Measurements from ENCODE around the gene PRPF19.
A peak's percentile ranks its signal among the peaks of the same experiment; 100 is the strongest.

Gene PRPF19

GRCh38 chr11:60906132-60906972 lies at the start of gene PRPF19:
Gene PRPF19 (minus strand): TSS chr11:60906585. CDS start chr11:60906382, 203 bp downstream.
- DNase-seq (ENCODE audit: low read depth, low spot score): peak; percentile 98

- DNase-seq (ENCODE audit: low read depth, low spot score): no peak
These were observed 49.2 kb upstream of the PRPF19 start for GRCh38 chr11:60955571-60955970.

- DNase-seq (ENCODE audit: low read depth, low spot score): no peak
These were observed 48.0 kb upstream of the PRPF19 start for GRCh38 chr11:60954421-60954820.

GRCh38 chr11:60953781-60954180 lies 47.4 kb upstream of the PRPF19 start:
- no peak for DNase-seq (ENCODE audit: low read depth, low spot score)

GRCh38 chr11:60952742-60953170 lies 46.4 kb upstream of the PRPF19 start:
- no peak for DNase-seq (ENCODE audit: low read depth, low spot score)

- DNase-seq (ENCODE audit: low read depth, low spot score): no peak
These were observed 45.7 kb upstream of the PRPF19 start, which contains the start of gene SLC15A3 for GRCh38 chr11:60951904-60952741. Gene SLC15A3 (minus strand): TSS chr11:60952176. CDS start chr11:60951551, 625 bp downstream.

- no peak for DNase-seq (ENCODE audit: low read depth, low spot score)
These were observed 45.2 kb upstream of the PRPF19 start for GRCh38 chr11:60951606-60951903.

GRCh38 chr11:60950933-60951605 lies 44.7 kb upstream of the PRPF19 start:
- no peak for DNase-seq (ENCODE audit: low read depth, low spot score)

- no peak for DNase-seq (ENCODE audit: low read depth, low spot score)
These were observed 43.6 kb upstream of the PRPF19 start for GRCh38 chr11:60950024-60950423.

GRCh38 chr11:60948250-60948649 lies 41.9 kb upstream of the PRPF19 start:
- no peak for DNase-seq (ENCODE audit: low read depth, low spot score)

- no peak for DNase-seq (ENCODE audit: low read depth, low spot score)
These were observed 41.3 kb upstream of the PRPF19 start for GRCh38 chr11:60947700-60948099.

- DNase-seq (ENCODE audit: low read depth, low spot score): no peak
These were observed 40.3 kb upstream of the PRPF19 start for GRCh38 chr11:60946601-60947264.

GRCh38 chr11:60945295-60945667 lies 38.9 kb upstream of the PRPF19 start:
- DNase-seq (ENCODE audit: low read depth, low spot score): no peak

- DNase-seq (ENCODE audit: low read depth, low spot score): no peak
These were observed 38.3 kb upstream of the PRPF19 start for GRCh38 chr11:60944490-60945294.

GRCh38 chr11:60942970-60943565 lies 36.7 kb upstream of the PRPF19 start:
- no peak for DNase-seq (ENCODE audit: low read depth, low spot score)

GRCh38 chr11:60942219-60942618 lies 35.8 kb upstream of the PRPF19 start:
- DNase-seq (ENCODE audit: low read depth, low spot score): no peak

- no peak for DNase-seq (ENCODE audit: low read depth, low spot score)
These were observed 35.2 kb upstream of the PRPF19 start for GRCh38 chr11:60941371-60942119.

GRCh38 chr11:60939855-60940254 lies 33.5 kb upstream of the PRPF19 start:
- DNase-seq (ENCODE audit: low read depth, low spot score): no peak

- DNase-seq (ENCODE audit: low read depth, low spot score): no peak
These were observed 32.9 kb upstream of the PRPF19 start for GRCh38 chr11:60939301-60939700.

GRCh38 chr11:60938500-60938899 lies 32.1 kb upstream of the PRPF19 start:
- no peak for DNase-seq (ENCODE audit: low read depth, low spot score)

Data from activated CD4-positive, CD25-positive, alpha-beta regulatory T cell treated with anti-CD3 and anti-CD28 coated beads, Interleukin-2, amount 50 U/mL, for 16 hours (primary cell).